G401.6 (cell line): Measurements from ENCODE around the gene EXOC6.
"Not testable (repeated sequence)": the region's sequence is repeated elsewhere in the genome, so short reads cannot be mapped to it uniquely, and the experiment has no call there.

ENCODE experiments used
- FAIRE-seq: peaks from 2 replicates; lab custom pipeline; 2012; peaks lifted over from hg19 to GRCh38; lab: Jason Lieb, UNC

The EXOC6 gene

DNA sequence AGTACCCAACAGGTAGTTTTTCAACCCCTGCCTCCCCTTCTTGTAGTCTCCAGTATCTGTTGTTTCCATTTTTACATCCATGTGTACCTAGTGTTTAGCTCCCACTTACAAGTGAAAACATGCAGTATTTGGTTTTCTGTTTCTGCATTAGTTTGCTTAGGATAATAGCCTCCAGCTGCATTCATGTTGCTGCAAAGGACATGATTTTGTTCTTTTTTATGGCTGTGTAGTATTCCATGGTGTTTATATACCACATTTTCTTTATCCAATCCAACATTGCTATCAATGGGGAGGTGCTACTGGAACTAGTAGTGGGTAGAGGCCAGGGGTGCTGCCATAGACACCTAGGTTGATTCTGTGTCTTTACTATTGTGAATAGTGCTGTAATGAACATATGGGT lies 104.3 kb downstream of the EXOC6 start:
- not testable (repeated sequence) for FAIRE-seq

DNA sequence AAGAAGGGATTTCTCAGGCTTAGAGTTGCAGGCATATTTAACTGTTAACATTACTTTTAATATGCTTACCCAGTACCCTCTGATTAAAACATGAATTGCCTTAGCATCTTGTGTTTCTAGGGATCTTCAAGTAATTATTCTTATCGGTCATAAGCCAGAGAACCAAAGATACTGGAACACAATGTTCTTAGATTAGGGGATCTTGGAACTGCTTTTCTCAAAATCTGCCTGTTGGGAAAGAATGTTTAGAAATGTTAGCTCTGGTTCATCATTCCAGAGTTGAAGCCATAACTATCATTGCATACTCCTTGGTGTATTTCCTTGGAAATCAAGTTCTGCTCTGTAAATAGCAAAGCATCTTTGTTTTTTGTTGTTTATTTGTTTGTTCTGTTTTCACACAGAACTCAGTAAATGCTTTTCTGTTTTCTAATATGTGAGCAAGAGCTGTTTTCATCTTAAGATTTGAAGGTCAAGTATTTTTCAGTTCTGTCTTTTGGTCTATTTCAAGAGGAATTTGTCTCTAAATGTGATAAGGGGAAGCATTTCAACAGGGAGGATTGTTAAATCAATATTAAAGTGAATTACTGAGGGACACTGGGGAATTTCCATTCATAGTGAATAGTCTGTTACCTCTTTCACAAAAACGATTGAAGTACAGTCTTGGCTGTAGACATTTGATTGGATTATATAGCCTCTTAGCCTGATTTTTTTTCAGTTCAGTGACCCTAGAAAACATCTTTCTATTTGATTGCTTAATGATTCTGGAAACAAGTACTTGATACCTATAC lies 109.1 kb downstream of the EXOC6 start:
- no peak for FAIRE-seq

DNA sequence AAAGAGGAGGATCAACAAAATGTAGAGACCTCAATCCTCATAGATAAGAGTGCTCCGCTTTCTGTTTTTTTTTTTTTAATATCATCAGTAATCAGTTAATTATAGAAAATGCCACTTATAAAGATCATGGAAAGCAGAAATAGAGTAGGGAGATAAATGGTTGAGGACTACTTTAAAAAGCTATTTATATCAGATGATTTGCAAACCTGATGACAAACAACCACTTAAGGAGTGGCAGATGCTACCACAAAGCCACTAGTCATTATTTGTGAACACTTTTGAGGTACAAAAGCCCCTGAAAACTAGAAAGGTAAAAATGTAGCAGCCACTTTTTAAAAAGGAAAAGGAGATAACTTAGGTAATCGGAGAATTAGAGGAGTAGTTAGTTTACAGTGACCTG lies 113.3 kb downstream of the EXOC6 start:
- no peak for FAIRE-seq

- FAIRE-seq = peak; percentile 95
Observed at GRCh38 chr10:92965314-92965713, 117.0 kb downstream of the EXOC6 start.

- no peak for FAIRE-seq
Observed at GRCh38 chr10:92967641-92968040, 119.3 kb downstream of the EXOC6 start.

GRCh38 chr10:92969151-92969550 lies 120.8 kb downstream of the EXOC6 start:
- no peak for FAIRE-seq

DNA sequence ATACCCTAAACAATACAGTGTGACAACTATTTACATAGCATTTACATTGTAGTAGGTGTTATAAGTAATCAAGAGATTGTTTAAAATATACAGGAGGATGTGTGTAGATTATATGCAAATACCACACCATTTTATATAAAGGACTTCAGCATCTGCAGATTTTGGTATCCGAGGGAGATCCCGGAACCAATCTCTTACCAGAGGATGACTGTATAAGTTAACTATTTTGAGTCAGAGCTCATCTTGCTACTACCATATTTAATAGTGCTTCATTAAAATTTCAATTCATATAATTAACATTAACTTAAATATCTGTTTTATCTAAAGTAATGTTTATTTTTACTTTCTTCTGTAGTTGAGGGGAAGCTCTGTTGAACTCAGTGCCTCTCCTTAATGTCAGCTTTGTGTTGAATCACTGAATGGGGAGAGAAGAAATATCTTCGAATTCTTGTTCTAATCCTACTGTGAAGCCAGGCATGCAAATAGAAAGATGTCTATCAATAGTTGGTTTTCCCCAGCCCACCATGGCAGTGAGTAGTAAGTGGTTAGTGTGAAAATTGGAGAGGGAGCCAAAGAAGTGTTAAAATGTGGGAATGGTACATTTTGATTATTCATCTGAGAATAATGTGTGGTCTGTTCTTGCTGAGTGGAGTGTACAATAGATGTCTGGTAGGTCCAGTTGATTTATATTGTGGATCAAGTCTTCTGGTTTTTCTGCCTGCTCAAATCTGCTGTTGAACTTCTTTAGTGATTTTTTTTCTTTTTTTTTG lies 122.2 kb downstream of the EXOC6 start:
- no peak for FAIRE-seq

DNA sequence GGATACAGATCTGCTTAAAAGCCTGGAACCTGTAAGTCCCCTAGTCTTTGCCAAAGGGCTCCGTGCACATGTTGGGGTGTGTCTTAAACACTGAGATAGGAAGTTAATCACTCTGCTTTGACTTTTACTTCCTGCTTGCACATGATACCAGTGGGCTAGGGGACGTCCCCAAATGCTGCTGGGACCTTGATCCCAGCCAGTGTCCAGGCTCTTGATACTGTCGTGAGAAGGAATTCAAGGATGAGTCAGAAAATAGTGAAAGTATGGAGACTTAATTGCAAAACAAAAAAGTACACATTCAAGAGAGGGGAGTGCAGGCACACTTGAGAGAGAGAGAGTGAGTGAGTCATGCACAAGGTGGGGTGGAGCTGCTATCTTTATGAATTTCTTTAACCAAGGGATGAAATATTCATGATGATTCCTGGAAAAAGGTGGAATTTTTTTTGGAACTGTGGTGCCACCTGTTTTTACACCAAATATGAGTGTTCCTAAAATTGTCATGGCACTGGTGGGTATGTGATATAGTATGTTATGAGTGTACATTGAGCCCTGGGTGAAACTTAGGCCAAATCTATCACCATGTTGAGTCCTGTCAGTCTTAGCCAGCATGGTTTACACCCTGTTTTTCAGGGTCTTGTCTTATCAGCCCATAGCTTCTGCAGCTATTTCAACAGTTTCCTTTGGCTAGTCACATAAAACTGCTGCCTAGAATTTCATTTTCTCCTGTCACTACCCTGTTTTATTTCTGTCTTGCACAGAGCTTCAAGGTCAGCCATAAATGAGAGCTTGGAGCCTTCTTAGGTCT lies 123.9 kb downstream of the EXOC6 start:
- no peak for FAIRE-seq

GRCh38 chr10:92972886-92973285 lies 124.6 kb downstream of the EXOC6 start:
- FAIRE-seq = no peak

- FAIRE-seq = not testable (repeated sequence)
Observed at GRCh38 chr10:92976278-92976677, 128.0 kb downstream of the EXOC6 start.

DNA sequence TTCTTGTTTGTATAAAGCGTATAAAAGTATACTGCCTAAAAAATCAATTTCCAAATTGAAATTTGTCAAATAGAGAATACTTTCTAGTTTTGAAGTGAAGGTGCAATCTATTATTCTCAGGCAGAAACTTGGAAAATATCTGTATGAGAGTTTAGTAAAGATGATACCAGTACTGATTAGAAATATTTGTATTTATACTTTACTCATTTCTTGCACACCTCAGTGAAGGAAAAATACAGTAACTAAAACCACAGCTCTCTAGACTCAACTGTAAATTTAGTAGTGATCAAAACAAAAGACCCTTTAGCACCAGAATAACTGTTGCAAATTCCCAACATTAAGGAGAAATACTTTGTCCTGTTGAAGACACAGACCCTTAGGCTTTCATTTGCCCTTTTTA lies 140.9 kb downstream of the EXOC6 start:
- FAIRE-seq = no peak

GRCh38 chr10:92990615-92991014 lies 142.3 kb downstream of the EXOC6 start:
- FAIRE-seq = no peak

DNA sequence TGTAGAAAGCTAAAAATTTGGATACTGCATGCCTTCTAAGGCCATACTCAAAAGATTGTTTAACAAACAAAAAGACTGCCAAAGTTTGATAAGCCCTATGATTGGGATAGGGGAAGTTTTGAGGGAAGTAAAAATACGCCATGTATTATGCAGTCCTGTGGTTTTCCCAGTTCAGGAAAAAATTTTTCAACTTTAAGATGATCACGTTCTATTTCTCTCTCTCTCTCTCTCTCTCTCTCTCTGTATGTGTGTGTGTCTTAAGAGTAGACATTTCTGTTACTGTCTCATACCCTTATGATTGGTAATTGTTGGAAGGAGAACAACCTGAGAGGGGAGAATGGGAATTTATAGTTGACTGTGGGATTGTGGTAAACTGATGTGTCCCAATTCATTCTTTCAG lies 143.2 kb downstream of the EXOC6 start:
- no peak for FAIRE-seq

GRCh38 chr10:92993699-92994272 lies 145.5 kb downstream of the EXOC6 start:
- FAIRE-seq = no peak

GRCh38 chr10:92995509-92995908 lies 147.2 kb downstream of the EXOC6 start:
- FAIRE-seq = no peak

GRCh38 chr10:92997620-92998019 lies 149.3 kb downstream of the EXOC6 start:
- no peak for FAIRE-seq

DNA sequence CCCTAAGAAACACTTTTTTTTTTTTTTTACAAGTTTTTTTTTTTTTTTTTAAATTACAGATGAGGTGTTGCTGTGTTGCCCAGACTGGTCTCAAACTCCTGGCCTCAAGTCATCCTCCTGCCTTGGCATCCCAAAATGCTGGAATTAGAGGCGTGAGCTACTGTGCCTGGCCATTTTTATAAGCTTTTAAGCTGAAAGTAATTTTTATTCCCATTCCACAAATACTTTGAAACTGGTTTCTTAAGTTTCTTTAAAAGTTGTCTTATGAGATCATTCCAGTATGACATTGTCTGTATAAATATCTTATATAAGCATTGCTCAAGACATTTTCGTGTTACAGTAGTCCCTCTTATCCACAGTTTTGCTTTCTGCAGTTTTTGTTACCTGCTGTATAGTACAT lies 150.9 kb downstream of the EXOC6 start:
- no peak for FAIRE-seq

DNA sequence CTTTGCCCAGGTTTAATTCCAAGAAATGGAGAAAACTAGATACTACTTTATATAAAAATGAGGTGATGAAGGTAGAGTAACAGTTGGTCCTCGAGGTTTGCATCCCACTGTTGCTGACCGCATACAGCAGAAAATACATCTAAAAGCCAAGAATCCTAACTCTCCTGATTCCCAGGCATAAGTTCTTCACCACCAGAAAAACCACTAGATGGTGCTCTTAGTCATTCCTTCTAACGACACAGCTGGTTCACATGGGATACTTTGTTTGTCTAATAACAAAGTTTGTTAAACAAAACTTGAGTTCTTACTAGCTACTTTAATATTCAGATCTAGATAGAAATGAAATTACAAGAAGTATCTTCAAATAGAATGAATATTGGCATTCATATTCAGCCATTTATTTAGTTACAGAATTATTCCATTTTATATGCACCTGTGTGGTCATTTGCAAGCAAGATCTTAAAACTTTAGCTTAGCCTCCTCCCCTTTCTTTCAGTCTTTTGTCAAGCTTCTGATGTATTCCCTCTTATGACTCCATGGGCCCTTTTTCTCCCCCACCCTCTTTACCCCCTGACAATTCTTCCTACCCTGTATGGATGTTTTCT lies 158.2 kb downstream of the EXOC6 start:
- FAIRE-seq = peak; percentile 98

DNA sequence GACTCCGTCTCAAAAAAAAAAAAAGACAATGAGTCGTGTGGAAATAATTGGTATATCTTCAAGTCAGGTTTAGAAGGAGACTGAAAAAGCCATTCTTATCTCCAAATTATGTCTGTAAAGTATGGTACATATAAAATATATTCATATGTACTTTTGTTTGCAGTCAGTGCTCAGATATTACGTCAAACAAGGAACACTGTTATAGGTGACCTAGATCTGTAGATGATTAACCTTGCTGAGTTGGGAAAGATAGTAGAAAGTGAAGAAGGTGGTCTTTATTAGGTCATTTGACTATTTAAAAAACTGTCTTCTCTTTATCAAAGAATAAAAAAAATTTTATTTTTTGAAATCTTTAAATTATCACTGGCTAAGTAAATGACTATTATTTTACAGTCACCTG lies 167.4 kb downstream of the EXOC6 start:
- FAIRE-seq = peak; percentile 3

- FAIRE-seq = no peak
Observed at GRCh38 chr10:93023013-93023650, 174.8 kb downstream of the EXOC6 start.

GRCh38 chr10:93026072-93026471 lies 177.8 kb downstream of the EXOC6 start:
- no peak for FAIRE-seq

- FAIRE-seq = no peak
Observed at GRCh38 chr10:93027508-93027907, 179.2 kb downstream of the EXOC6 start.
